HEK293T (cell line): ENCODE results near the gene SLC24A4.

Experiments
- CTCF ChIA-PET: fragments of 350-600 bp; formaldehyde crosslinking; extraction: SDS; loops from one replicate; lab custom pipeline; 2021; ENCODE audit warnings: antibody characterized with exemption, inconsistent platforms; lab: Yijun Ruan, JAX
- POLR2A ChIA-PET: fragments of 350-600 bp; formaldehyde crosslinking; extraction: SDS; loops from one replicate; lab custom pipeline; 2020; ENCODE audit warnings: antibody characterized with exemption, inconsistent platforms; lab: Yijun Ruan, JAX
- DNase-seq: peaks from one replicate; pipeline ENCODE4 v3.0.0; 2012; ENCODE audit warnings: mixed read lengths; ENCODE audit errors: extremely low spot score
- ARNT ChIP-seq: fragments of 450-650 bp; IDR thresholded peaks from 2 replicates; pipeline ENCODE4 v1.6.1; 2017; ENCODE audit warnings: mild to moderate bottlenecking
- BHLHE40 ChIP-seq: fragments of 450-650 bp; IDR thresholded peaks from 2 replicates; pipeline ENCODE4 v1.6.1; 2016; ENCODE audit warnings: mild to moderate bottlenecking, moderate library complexity, borderline replicate concordance
- CTBP1 ChIP-seq: fragments of 450-650 bp; IDR thresholded peaks from 2 replicates; pipeline ENCODE4 v1.6.1; 2016; ENCODE audit warnings: borderline replicate concordance
- ELF4 ChIP-seq: fragments of 450-650 bp; IDR thresholded peaks from 2 replicates; pipeline ENCODE4 v1.6.1; 2017; ENCODE audit warnings: antibody characterized with exemption
- FOXA1 ChIP-seq: fragments of 450-650 bp; IDR thresholded peaks from 2 replicates; pipeline ENCODE4 v1.6.1; 2016; ENCODE audit warnings: mild to moderate bottlenecking
- FOXK2 ChIP-seq: fragments of 450-650 bp; IDR thresholded peaks from 2 replicates; pipeline ENCODE4 v1.6.1; 2016; ENCODE audit warnings: mild to moderate bottlenecking
- FOXM1 ChIP-seq: fragments of 450-650 bp; IDR thresholded peaks from 2 replicates; pipeline ENCODE4 v1.6.1; 2017; ENCODE audit warnings: mild to moderate bottlenecking, borderline replicate concordance
- HDGF ChIP-seq: fragments of 450-650 bp; IDR thresholded peaks from 2 replicates; pipeline ENCODE4 v1.6.1; 2017; ENCODE audit warnings: antibody characterized with exemption, borderline replicate concordance
- L3MBTL2 ChIP-seq: fragments of 450-650 bp; conservative IDR thresholded peaks from 2 replicates; pipeline ENCODE4 v1.6.1; 2016; ENCODE audit warnings: mild to moderate bottlenecking
- LEF1 ChIP-seq: fragments of 450-650 bp; IDR thresholded peaks from 2 replicates; pipeline ENCODE4 v1.6.1; 2017; ENCODE audit warnings: mild to moderate bottlenecking, borderline replicate concordance
- NFRKB ChIP-seq: fragments of 450-650 bp; IDR thresholded peaks from 2 replicates; pipeline ENCODE4 v1.6.1; 2016; ENCODE audit warnings: mild to moderate bottlenecking, moderate library complexity
- SP1 ChIP-seq: fragments of 450-650 bp; IDR thresholded peaks from 2 replicates; pipeline ENCODE4 v1.6.1; 2017
- SUZ12 ChIP-seq: fragments of 450-650 bp; IDR thresholded peaks from 2 replicates; pipeline ENCODE4 v1.6.1; 2016; ENCODE audit warnings: mild to moderate bottlenecking
- TARDBP ChIP-seq: fragments of 450-650 bp; IDR thresholded peaks from 2 replicates; pipeline ENCODE4 v1.6.1; 2016
- ZNF384 ChIP-seq: fragments of 450-650 bp; IDR thresholded peaks from 2 replicates; pipeline ENCODE4 v1.6.1; 2016
- TF ChIP-seq, protein P1 (sequence below): fragments of 450-650 bp; IDR thresholded peaks from 2 replicates; pipeline ENCODE4 v1.6.1; 2016

The SLC24A4 gene

DNA sequence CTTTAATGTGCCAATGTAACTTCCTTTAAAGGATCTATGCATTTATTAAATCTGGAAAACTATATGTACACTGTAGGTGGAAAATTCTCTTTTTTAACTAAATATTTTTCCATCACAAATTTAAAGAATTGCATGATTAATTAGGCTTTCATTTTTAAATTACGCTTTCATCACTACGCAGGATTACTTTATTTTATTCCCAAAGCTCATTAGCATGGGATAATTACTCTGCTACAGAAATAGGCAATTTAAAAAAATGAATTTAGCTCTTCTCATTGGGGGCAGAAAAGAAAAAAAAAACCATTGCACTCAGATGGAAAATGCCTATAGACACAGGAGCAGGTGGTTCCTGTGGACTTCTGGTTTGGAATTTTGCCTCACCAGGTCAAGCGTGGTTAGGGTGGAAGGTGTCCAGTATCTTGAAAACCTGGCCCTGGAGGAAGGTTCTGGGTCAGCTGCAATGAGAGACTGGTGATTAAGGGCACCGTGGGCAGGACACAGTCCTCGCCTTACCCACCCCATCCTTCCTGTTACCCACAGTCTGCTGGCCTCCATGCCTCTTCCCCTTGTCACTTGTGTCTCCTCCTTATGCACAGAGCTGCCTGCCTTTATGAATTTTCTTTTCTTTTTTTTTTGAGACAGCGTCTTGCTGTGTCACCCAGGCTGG lies 173.4 kb downstream of the SLC24A4 start:
- ChIA-PET CTCF (no interaction called here), POLR2A (no interaction called here)
- DNase-seq = no peak
- TF ChIP-seq L3MBTL2 (no peak), FOXA1 (no peak), FOXK2 (no peak)

DNA sequence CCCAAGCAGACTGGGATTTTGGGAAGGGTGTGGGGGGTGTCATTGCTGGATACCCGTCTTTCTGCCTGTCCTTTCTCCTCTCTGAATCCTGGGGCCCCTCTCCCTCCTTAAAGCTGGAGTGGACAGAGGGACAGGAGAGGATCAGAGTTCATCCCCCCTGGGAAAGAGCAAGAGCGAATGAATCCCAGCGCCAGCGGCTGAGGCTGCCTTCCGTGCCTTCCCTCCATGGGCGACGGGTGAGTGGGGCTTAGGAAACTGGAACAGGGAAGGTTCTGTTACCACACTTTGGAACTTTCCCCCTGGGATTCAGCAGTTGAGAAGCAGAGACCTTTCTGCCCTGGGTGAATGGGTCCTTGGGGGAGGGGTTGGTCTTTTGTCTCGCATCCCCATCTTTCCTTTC lies 174.4 kb downstream of the SLC24A4 start:
- no peak for TF ChIP-seq CTBP1
- no peak for TF ChIP-seq ZNF384
- TF ChIP-seq TARDBP = no peak
- TF ChIP-seq, protein P1, sequence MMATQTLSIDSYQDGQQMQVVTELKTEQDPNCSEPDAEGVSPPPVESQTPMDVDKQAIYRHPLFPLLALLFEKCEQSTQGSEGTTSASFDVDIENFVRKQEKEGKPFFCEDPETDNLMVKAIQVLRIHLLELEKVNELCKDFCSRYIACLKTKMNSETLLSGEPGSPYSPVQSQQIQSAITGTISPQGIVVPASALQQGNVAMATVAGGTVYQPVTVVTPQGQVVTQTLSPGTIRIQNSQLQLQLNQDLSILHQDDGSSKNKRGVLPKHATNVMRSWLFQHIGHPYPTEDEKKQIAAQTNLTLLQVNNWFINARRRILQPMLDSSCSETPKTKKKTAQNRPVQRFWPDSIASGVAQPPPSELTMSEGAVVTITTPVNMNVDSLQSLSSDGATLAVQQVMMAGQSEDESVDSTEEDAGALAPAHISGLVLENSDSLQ = no peak
- no peak for TF ChIP-seq FOXK2
- TF ChIP-seq ELF4 = no peak
- no peak for TF ChIP-seq NFRKB
- TF ChIP-seq SP1 = no peak
- TF ChIP-seq FOXA1 = no peak
- CTCF ChIA-PET = no interaction called here
- no peak for DNase-seq
- POLR2A ChIA-PET = no interaction called here

DNA sequence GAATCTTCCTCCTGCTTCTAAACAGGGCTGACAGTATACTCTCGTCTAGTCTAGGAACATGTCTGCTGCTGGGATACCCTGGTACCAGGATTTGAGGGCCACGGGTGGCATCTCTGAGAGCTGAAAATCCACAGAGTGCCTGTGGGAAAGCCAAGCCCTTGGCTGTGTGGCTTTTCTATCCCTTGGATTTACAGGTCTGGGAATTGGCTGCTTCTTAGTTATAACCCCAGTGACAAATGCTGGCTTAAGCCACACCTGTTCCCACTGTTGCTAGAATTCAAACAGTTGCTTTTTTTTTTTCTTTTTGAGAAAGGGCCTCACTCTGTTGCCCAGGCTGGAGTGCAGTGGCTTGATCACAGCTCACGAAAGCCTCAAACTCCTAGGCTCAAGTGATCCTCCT lies 176.3 kb downstream of the SLC24A4 start:
- ChIA-PET POLR2A (no interaction called here), CTCF (no interaction called here)
- no peak for DNase-seq
- TF ChIP-seq SP1 (no peak), HDGF (no peak), TARDBP (no peak), ZNF384 (no peak)

DNA sequence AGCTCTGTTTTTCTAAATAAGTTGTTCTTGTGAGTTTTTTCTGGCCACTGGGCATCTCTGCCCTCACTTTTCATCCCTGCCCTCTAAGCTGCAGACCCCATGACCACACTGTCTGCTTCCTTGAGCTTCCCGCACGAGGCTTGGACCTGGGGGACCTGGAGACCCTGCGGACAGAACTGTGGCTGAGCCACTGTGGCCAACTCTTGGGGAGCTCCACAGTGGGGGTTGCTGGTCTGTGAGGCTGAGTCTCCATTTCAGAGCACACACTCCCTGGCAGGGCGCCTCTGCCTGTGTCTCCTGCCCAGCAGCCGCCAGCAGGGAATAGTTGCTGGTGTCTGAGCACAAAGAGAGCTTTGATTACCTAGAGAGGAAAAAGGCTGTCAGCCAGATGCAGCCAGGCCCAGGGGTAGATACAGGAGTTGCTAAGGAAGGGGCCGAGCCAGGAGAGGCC lies 177.6 kb downstream of the SLC24A4 start:
- CTCF ChIA-PET = no interaction called here
- TF ChIP-seq ZNF384 (no peak), FOXA1 (no peak), L3MBTL2 (no peak), ELF4 (no peak), LEF1 (no peak), SUZ12 (no peak), SP1 (no peak), NFRKB (no peak), HDGF (no peak), CTBP1 (no peak), ARNT (no peak), TARDBP (no peak), FOXM1 (no peak), BHLHE40 (no peak), FOXK2 (no peak)
- TF ChIP-seq, protein P1 = no peak
- DNase-seq = no peak
- POLR2A ChIA-PET = interaction anchor here (0.7 kb wide), 1 partner anchor 10 kb away, joined by 3 read pairs; no protein-coding TSS in a partner anchor

DNA sequence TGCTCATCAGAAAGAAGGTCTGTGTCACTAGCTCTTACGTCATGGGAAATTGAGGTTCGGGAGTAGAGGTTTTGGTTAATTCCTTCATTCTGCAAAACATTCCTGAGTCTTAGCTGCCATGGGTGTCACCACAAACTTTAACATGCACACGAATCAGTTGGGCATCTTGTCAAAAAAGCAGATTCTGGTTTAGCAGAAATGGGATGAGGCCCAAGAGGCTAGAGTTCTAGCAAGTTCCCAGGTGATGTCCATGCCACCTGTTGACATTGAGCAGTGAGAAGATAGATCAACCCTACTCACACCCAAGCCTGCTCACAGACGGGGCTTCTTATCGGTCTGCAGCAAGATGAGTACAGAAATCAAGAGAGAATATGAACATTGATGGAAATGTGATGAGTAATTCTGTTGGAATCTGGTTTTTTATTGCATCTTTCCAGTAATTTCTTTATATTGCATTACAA lies 179.0 kb downstream of the SLC24A4 start:
- TF ChIP-seq FOXK2 = no peak
- no peak for DNase-seq
- CTCF ChIA-PET = interaction anchor here (1.0 kb wide), 1 partner anchor 15 kb away, joined by 3 read pairs; no protein-coding TSS in a partner anchor
- POLR2A ChIA-PET = no interaction called here

DNA sequence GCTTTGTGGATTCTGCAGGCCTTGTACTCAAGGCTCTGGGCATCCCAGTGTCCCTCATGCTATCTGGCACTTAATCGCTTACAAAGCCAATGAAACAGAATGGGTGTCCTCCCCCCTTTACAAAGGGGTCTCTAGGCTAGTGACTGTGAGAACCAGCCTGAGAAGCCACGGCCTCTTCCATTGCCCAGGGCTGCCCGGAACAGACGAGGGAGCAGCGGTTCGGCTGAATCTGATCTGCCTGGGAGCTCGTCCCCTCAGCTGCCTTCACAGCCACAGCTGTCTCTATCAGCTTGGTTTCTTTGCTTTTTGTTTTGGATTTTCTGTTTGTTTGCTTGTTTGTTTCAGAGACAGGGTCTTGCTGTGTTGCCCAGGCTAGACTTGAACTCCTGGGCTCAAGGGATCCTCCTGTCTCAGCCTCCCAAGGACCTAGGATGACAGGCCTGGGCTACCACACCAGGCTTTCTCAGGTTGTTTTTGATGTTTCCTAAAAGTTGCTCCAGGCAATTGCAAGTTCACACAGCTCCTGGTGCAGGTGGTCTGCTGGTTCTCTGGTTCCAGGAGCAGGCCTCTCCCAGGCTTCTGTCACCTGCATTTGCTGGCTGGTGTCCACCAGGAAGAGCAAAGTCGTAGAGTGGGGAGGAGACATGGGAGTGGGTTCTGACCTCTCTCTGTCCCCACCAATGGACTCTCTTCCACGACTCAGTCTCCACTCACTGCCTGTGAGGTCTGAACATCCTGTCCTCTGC lies 179.7 kb downstream of the SLC24A4 start:
- no peak for TF ChIP-seq TARDBP
- TF ChIP-seq FOXM1 = no peak
- ChIA-PET CTCF (no interaction called here), POLR2A (no interaction called here)
- no peak for DNase-seq

DNA sequence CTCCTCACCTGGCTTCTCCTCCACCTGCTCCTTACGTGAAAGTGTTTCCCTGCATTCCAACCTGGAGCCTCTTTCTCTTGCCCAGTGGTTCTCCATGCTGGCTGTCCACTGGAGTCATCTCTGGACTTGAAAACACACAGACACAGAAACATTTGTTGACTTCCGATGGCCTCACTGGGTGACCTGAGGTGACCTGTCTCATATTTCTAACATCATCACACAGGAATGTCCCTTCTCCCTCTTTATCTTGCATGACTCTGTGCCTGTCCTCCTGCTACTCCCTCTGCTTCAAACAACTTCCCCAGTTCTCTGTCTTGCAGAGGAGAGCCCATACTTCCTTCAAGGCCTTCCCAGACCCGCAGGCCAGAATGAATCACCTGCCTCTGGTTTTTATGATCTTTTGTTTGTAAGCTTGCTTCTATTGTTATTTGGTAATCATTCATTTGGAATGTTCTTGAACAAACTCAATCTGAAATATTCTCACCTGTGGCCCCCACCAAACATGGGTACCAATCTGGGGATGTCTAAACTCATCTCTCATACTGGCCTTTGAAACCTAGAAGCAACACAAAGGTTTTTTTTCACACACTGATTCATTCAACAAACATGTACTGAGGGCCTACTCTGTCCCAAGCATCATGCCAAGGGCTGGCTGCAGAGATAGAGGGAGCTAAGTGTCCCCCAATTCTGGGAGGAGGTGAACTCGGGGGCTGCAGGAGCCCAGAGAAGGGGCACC lies 181.0 kb downstream of the SLC24A4 start:
- ChIA-PET POLR2A (no interaction called here), CTCF (no interaction called here)
- TF ChIP-seq, protein P1 = no peak
- TF ChIP-seq ZNF384 (no peak), HDGF (no peak), ELF4 (no peak), SP1 (no peak), FOXK2 (no peak), ARNT (no peak)
- DNase-seq = no peak
